NT2/D1 (cell line): ENCODE data around the gene EIF1AD.

Experiments used
- SUZ12 ChIP-seq: IDR thresholded peaks from 2 replicates; pipeline ENCODE4 v1.6.1; 2011; ENCODE audit not compliant: insufficient read length, insufficient read depth; ENCODE audit errors: extremely low read depth
- YY1 ChIP-seq: IDR thresholded peaks from 2 replicates; pipeline ENCODE4 v1.6.1; 2011; ENCODE audit not compliant: insufficient read length, insufficient read depth
- ZNF274 ChIP-seq: IDR thresholded peaks from 2 replicates; pipeline ENCODE4 v1.6.1; 2011; ENCODE audit warnings: mild to moderate bottlenecking, low read depth, low read length

- TF ChIP-seq ZNF274 (no peak), YY1 (no peak), SUZ12 (no peak)
These were observed 34.5 kb downstream of the EIF1AD start for GRCh38 chr11:65967329-65967934.
